Smooth muscle cell of the brain vasculature (primary cell): Measurements from ENCODE around the gene RBBP7.
"Not testable (repeated sequence)": the region's sequence is repeated elsewhere in the genome, so short reads cannot be mapped to it uniquely, and the experiment has no call there.

Experiments
- DNase-seq: peaks from one replicate; pipeline ENCODE4 v3.0.0-alpha.2; 2012; ENCODE audit warnings: low read depth, low spot score

Gene RBBP7

GRCh38 chrX:16867947-16868346 lies 2.2 kb downstream of the RBBP7 start:
- no peak for DNase-seq

- DNase-seq = no peak
Observed at GRCh38 chrX:16862829-16863228, 7.3 kb downstream of the RBBP7 start.

DNA sequence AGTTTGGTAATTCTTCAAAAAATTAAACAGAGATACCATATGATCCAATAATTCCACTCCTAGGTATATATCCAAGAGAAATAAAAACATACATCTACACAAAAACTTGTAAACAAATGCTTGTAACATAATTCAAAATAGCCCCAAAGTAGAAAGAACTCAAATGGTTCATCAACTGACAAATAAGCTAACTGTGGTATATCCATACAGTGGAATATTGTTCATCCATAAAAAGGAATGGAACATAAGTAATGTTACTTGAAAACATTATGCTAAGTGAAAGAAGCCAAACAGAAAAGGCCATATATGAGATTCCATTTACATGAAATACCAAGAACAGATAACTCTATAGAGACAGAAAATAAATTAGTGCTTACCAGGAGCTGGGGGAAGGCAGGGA lies 13.4 kb downstream of the RBBP7 start:
- no peak for DNase-seq

DNA sequence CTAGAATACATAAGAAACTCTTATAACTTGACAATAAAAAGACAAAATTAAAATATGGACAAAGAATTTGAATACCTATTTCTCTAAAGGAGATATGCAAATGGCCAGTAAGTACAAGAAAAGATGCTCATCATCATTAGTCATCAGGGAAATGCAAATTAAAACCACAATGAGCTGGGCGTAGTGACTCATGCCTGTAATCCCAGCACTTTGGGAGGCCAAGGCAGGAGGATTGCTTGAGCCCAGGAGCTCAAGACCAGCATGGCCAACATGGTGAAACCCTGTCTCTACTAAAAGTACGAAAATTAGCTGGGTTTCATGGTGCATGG lies 14.1 kb downstream of the RBBP7 start:
- DNase-seq = not testable (repeated sequence)

- DNase-seq = no peak
Observed at GRCh38 chrX:16855363-16856075, 14.6 kb downstream of the RBBP7 start.

GRCh38 chrX:16853537-16853936 lies 16.6 kb downstream of the RBBP7 start:
- DNase-seq = no peak

DNA sequence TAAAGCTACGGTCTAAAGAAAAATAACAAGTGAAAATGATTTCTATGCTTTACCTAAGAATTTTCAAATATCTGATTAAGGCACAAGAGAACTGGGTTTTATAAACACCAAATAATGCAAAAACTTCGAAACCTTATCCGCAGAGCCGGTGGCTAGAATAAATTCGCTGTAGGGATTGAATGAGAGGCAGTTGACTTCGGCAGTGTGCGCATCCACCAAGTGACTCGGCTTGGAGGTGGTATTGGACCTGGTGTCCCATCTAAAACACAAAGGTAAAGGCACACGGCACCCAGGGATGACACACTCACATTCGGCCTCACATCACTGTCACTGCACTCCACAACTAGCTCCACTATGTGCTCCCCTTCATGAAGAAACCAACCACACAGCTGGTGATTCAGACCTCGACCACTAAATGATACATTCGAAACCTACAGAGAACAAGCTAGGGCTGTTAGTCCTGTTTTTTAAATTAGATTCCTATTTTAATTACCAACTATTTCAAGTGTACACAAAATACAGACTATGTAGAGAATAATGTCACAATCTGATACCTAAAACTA lies 17.5 kb downstream of the RBBP7 start:
- no peak for DNase-seq

DNA sequence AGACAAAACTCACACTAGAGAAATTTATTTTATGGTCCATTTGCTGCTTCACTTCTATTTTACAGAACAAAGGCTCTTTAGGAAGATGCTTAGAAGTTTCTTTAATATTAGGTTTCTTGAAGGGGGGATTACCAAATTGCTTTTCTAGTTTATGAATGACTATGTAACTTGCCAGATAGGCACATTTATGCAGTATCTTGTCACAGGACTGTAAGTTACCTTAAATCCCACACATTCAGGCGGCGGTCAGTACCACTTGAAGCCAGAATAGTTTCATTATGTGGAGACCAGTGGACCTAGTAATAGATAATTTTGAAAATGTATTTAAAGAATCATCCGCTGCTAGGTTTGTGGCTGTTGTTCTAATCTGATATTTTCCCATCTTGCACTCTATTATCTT lies 18.3 kb downstream of the RBBP7 start:
- no peak for DNase-seq

- DNase-seq = no peak
Observed at GRCh38 chrX:16851421-16851820, 18.7 kb downstream of the RBBP7 start.

DNA sequence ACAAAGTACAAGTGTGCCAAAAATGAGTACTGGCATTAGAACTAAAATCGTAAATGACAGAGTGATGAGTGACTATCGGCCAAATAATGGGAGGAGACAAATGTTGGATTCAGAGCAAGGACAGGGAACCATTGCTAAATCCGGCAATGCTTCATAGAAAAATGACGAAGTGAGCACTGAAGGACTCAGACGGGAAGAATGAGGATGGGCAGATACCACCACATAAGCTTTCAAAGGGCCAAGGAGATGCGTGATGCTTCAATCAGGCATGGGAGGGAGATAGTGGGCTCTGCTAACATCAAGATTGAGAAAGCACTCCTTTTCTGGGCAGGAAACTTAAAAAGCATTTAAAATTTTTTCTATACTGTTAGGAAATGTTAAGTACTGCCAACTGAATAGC lies 21.6 kb downstream of the RBBP7 start:
- no peak for DNase-seq

GRCh38 chrX:16845686-16846085 lies 24.5 kb downstream of the RBBP7 start:
- no peak for DNase-seq

DNA sequence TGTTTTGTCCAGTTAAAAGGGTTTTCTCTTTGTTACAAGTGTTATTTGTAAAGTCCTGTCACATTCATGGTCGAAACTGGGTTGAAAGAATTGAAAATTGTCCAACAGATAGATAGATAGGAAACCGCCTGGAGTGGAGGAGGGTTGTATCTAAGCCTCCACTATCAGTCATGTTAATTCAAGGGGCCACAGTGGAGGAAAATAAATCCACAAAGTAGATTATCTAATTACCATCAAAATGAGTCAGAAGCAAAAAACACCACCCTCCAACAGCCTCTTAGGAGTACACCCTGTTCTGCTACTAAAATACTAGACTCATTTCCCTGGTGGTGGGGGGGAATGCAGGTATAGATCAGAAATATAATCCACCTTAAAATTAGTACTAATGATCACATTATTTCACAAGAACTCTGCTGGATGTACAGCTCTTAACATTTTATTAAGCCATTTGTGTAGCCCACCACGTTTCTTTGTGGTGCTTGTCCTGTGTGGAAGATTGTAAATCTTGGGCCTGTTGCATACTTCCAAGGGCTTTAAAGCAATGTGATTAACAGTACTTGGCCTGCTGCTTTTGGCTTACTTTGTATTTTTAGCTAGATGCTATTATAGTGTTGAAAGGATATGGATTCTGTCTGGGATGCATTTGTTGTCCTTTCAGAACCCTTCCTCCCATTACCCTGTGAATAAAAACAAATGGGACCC lies 26.8 kb downstream of the RBBP7 start:
- DNase-seq = no peak

- DNase-seq = no peak
Observed at GRCh38 chrX:16842684-16843083, 27.5 kb downstream of the RBBP7 start.

DNA sequence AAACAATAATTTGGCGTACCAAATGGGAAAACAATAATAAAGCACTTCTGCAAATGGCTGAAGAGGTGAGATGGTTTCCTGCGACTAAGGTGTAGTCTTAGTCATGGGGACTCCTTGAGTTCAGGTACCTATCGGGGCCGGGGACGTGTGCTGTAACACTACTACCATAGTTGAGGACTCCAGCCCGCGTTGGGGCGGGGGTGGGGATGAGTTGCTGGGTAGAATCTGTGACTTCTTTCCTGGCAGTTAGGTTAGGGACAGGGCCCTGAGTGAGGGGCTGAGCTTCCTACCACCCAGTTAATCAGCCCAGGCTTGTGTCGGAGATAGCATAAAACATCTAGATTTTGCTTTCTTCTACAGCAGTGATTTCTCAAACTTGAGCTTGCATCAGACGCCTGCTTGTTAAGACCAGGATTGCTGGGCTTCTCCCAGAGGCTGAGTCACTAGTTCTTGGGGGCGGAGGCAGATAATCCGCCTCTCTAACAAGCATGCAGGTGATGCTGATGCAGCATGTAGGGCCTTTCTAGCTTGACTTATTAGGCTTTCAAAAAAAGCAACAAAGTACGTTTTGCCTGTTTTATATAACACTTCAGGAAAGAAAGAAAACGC lies 30.2 kb downstream of the RBBP7 start:
- DNase-seq = no peak

- no peak for DNase-seq
Observed at GRCh38 chrX:16839219-16839851, 30.8 kb downstream of the RBBP7 start.

GRCh38 chrX:16838202-16839066 lies 31.7 kb downstream of the RBBP7 start:
- no peak for DNase-seq

DNA sequence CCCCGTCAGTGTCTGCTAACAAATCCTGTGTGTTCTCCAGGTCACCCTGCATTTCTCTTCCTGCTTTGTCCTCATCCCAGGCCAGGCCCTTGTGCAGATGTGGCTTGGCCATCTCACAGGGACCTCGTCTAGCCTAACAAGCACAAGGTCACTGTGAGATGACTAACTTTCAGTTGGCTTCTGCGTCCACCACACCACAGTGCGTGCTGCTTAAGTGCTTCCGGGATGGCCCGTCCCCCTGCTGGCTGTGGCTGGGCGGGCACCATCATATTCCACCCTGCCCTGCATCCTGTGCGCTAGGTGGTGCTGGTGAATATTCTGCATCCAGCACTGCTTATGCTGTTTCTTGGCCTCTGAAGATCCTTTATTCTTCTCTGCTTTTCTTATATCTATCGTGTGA lies 33.8 kb downstream of the RBBP7 start:
- DNase-seq = no peak

GRCh38 chrX:16834806-16835205 lies 35.4 kb downstream of the RBBP7 start:
- DNase-seq = peak; percentile 50

GRCh38 chrX:16832301-16832700 lies 37.9 kb downstream of the RBBP7 start:
- DNase-seq = no peak

GRCh38 chrX:16828124-16828908 lies 41.8 kb downstream of the RBBP7 start:
- DNase-seq = no peak

GRCh38 chrX:16827225-16827624 lies 42.9 kb downstream of the RBBP7 start:
- DNase-seq = no peak
